Gastroesophageal sphincter (tissue), 3 donors: ENCODE data around the gene ELOVL5.

ENCODE experiments used
- CTCF ChIP-seq, 4 experiments: fragments of 200-600 bp in 2 of 4; fragments of 450-650 bp in 2 of 4; sonication (generic) in 1 of 4; IDR thresholded peaks; one replicate each; pipeline ENCODE4 v1.5.1; 2017 to 2019; ENCODE audit warnings: antibody characterized with exemption in 4 of 4, mild to moderate bottlenecking in 2 of 4, moderate library complexity in 2 of 4
- POLR2A ChIP-seq, 2 donors: fragments of 450-650 bp; IDR thresholded peaks; one replicate each; pipeline ENCODE4 v1.6.1; 2017; ENCODE audit warnings: antibody characterized with exemption in 2 of 2, mild to moderate bottlenecking in 2 of 2, moderate library complexity in 1 of 2
- POLR2AphosphoS5 ChIP-seq: sonication (generic); formaldehyde crosslinking; IDR thresholded peaks from one replicate; pipeline ENCODE4 v1.6.1; 2017; ENCODE audit warnings: antibody characterized with exemption

- no peak for TF ChIP-seq POLR2A (IDR thresholded peaks at IDR 0.05)
- TF ChIP-seq POLR2AphosphoS5: no peak
- no peak for TF ChIP-seq CTCF (IDR thresholded peaks at IDR 0.05)
Observed at GRCh38 chr6:53330137-53330536, 18.6 kb downstream of the ELOVL5 start.
